B cell (primary cell): ENCODE results near the gene CHST9. TPM values are rescaled to one million over a fixed set of nuclear protein-coding genes. Genes with fewer than 3 reads are reported as not detected.

Source experiments
- ATAC-seq: fragments of 200-7000 bp; cut with Tn5 transposase; one replicate; pipeline ENCODE4 v1.10.0; 2021; ENCODE audit warnings: low read depth, mild to moderate bottlenecking, moderate number of reproducible peaks, moderate library complexity
- CTCF ChIA-PET: fragments of 350-600 bp; sonication (Branson Sonifier 250); formaldehyde crosslinking; loops from one replicate; lab custom pipeline; 2021; ENCODE audit warnings: antibody characterized with exemption, inconsistent platforms; lab: Charles Lee
- POLR2A ChIA-PET: fragments of 350-600 bp; sonication (Branson Sonifier 250); formaldehyde crosslinking; loops from one replicate; lab custom pipeline; 2021; ENCODE audit warnings: antibody characterized with exemption; lab: Charles Lee
- DNase-seq: peaks from one replicate; pipeline ENCODE4 v3.0.0; 2013
- H2AFZ ChIP-seq: 2 replicates; pipeline ENCODE4 v1.6.1; 2012; ENCODE audit warnings: mild to moderate bottlenecking, low read depth, low read length; ENCODE audit not compliant: insufficient read depth, poor library complexity, severe bottlenecking
- H3K27ac ChIP-seq, 2 donors: 1 replicate in 1 of 2; 2 replicates in 1 of 2; pipeline ENCODE4 v1.5.1; 2012 to 2013; ENCODE audit warnings: low read length in 2 of 2, mild to moderate bottlenecking in 2 of 2, moderate library complexity in 1 of 2
- H3K27me3 ChIP-seq, 4 experiments: fragments of 200-600 bp in 1 of 4; sonication (generic) in 1 of 4; replicated peaks in 1 of 4; 1 replicate in 2 of 4; 2 replicates in 2 of 4; pipeline versions ENCODE4 v1.6.1 to v1.7.0; 2013 to 2016; ENCODE audit warnings: low read length in 3 of 4, mild to moderate bottlenecking in 2 of 4, mixed read lengths in 1 of 4, moderate library complexity in 1 of 4; ENCODE audit not compliant: insufficient read depth in 4 of 4, control insufficient read depth in 3 of 4; ENCODE audit errors: control extremely low read depth in 1 of 4
- H3K36me3 ChIP-seq, 2 experiments: replicated peaks in 1 of 2; 1 replicate in 1 of 2; 2 replicates in 1 of 2; pipeline versions ENCODE4 v1.6.1 to v1.7.1; 2013; ENCODE audit warnings: low read length in 1 of 2; ENCODE audit not compliant: insufficient read depth in 2 of 2, control insufficient read depth in 1 of 2; ENCODE audit errors: control extremely low read depth in 1 of 2, extremely low read depth in 1 of 2
- H3K4me1 ChIP-seq, 2 donors: fragments of 200-600 bp in 1 of 2; sonication (generic) in 1 of 2; 1 replicate in 1 of 2; 2 replicates in 1 of 2; pipeline versions ENCODE4 v1.5.1 to v1.6.1; 2013 to 2017; ENCODE audit warnings: low read length in 2 of 2; ENCODE audit not compliant: control insufficient read depth in 2 of 2, insufficient read depth in 2 of 2
- H3K4me2 ChIP-seq: replicated peaks from 2 replicates; pipeline ENCODE3; 2012; ENCODE audit warnings: mild to moderate bottlenecking, low read depth, low read length; ENCODE audit not compliant: poor library complexity, severe bottlenecking
- H3K4me3 ChIP-seq, 5 experiments: fragments of 200-600 bp in 1 of 5; sonication (generic) in 1 of 5; 1 replicate in 3 of 5; 2 replicates in 2 of 5; pipeline versions ENCODE4 v1.5.1 to v1.7.0; 2011 to 2016; ENCODE audit warnings: low read length in 4 of 5, mild to moderate bottlenecking in 4 of 5, low read depth in 2 of 5, control low read depth in 1 of 5, moderate library complexity in 1 of 5; ENCODE audit not compliant: insufficient read depth in 1 of 5; ENCODE audit errors: control extremely low read depth in 1 of 5, extremely low read depth in 1 of 5
- H3K79me2 ChIP-seq: fragments of 200-600 bp; sonication (generic); one replicate; pipeline ENCODE4 v1.6.0; 2016; ENCODE audit warnings: low read length; ENCODE audit not compliant: control insufficient read depth, insufficient read depth
- H3K9ac ChIP-seq: fragments of 200-600 bp; sonication (generic); 2 replicates; pipeline ENCODE4 v1.6.1; 2017; ENCODE audit warnings: mild to moderate bottlenecking, low read length, moderate library complexity
- H3K9me3 ChIP-seq, 3 donors: one replicate each; pipeline versions ENCODE4 v1.6.1 to v1.7.1; 2013; ENCODE audit warnings: low read length in 2 of 3; ENCODE audit not compliant: control insufficient read depth in 2 of 3, insufficient read depth in 1 of 3; ENCODE audit errors: control extremely low read depth in 1 of 3
- H4K20me1 ChIP-seq: 2 replicates; pipeline ENCODE4 v1.6.0; 2012; ENCODE audit warnings: mild to moderate bottlenecking, low read length; ENCODE audit not compliant: insufficient read depth, control insufficient read depth, poor library complexity, severe bottlenecking
- H3K27ac Mint-ChIP-seq: one replicate; pipeline ENCODE4 v1.8.0; 2021; ENCODE audit warnings: mixed read lengths
- H3K27me3 Mint-ChIP-seq: one replicate; pipeline ENCODE4 v1.8.0; 2021; ENCODE audit warnings: mixed read lengths
- H3K4me1 Mint-ChIP-seq: one replicate; pipeline ENCODE4 v1.8.0; 2021; ENCODE audit warnings: mixed read lengths
- H3K4me3 Mint-ChIP-seq: one replicate; pipeline ENCODE4 v1.8.0; 2021; ENCODE audit warnings: mixed read lengths
- H3K9me3 Mint-ChIP-seq: one replicate; pipeline ENCODE4 v1.8.0; 2022; ENCODE audit warnings: mixed read lengths; ENCODE audit not compliant: insufficient read depth
- EZH2 ChIP-seq: IDR thresholded peaks from 2 replicates; pipeline ENCODE4 v1.6.1; 2012; ENCODE audit warnings: borderline replicate concordance, low read depth, mild to moderate bottlenecking, moderate library complexity, low read length; ENCODE audit not compliant: insufficient read depth, poor library complexity, severe bottlenecking
- WGBS: methylation state at CpG from one replicate; pipeline ENCODE4 v1.1.5; 2013; ENCODE audit warnings: missing lambda C conversion rate; ENCODE audit not compliant: insufficient coverage; 5-methylcytosine and 5-hydroxymethylcytosine counted together
- intact Hi-C: fragments of 100-400 bp; cut with micrococcal nuclease; formaldehyde crosslinking; loops from one replicate; pipeline ENCODE4 v1.10.0; 2022
- polyA plus RNA-seq: library from polyadenylated mRNA; depleted of rRNA; stranded (reverse); fragments of >200 nt; gene quantifications from 2 replicates; pipeline ENCODE4 v1.2.3, GENCODE V29; 2012
- total RNA-seq, 2 donors: library from RNA; stranded (reverse); fragments of 120-200 nt in 1 of 2; gene quantifications; 1 replicate in 1 of 2; 2 replicates in 1 of 2; pipeline versions ENCODE4 v1.2.3 to v1.2.4, GENCODE V29; 2013 to 2022
- TF ChIP-seq, protein P1 (sequence below): fragments of 200-600 bp; IDR thresholded peaks from one replicate; pipeline ENCODE4 v1.8.0; 2022; ENCODE audit warnings: antibody characterized with exemption, mild to moderate bottlenecking

Gene CHST9
- total and polyA plus RNA-seq, 2 donors (not counting 1 experiment from before 2014, with no cell fraction given): not detected

- no peak overlapping the region for H2AFZ ChIP-seq
- H3K9me3 Mint-ChIP-seq: no peaks in the 10 kb centered on the region
- no peaks in the 10 kb centered on the region for H3K4me1 Mint-ChIP-seq
- 60% methylated on average over 2 of the region's 3 CpGs for WGBS
- TF ChIP-seq, protein P1, sequence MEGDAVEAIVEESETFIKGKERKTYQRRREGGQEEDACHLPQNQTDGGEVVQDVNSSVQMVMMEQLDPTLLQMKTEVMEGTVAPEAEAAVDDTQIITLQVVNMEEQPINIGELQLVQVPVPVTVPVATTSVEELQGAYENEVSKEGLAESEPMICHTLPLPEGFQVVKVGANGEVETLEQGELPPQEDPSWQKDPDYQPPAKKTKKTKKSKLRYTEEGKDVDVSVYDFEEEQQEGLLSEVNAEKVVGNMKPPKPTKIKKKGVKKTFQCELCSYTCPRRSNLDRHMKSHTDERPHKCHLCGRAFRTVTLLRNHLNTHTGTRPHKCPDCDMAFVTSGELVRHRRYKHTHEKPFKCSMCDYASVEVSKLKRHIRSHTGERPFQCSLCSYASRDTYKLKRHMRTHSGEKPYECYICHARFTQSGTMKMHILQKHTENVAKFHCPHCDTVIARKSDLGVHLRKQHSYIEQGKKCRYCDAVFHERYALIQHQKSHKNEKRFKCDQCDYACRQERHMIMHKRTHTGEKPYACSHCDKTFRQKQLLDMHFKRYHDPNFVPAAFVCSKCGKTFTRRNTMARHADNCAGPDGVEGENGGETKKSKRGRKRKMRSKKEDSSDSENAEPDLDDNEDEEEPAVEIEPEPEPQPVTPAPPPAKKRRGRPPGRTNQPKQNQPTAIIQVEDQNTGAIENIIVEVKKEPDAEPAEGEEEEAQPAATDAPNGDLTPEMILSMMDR: no peak
- TF ChIP-seq EZH2: no peak
- no peak overlapping the region for H3K27ac ChIP-seq
- H3K27me3 ChIP-seq: no peaks in the 10 kb centered on the region
- no peak overlapping the region for H3K27ac Mint-ChIP-seq
- no peak overlapping the region for H3K9ac ChIP-seq
- H3K9me3 ChIP-seq: no peaks in the 10 kb centered on the region
- no peak for DNase-seq
- intact Hi-C loops: no loop called here
- no peak overlapping the region for H3K4me3 ChIP-seq
- H4K20me1 ChIP-seq: no peaks in the 10 kb centered on the region
- CTCF ChIA-PET: interaction anchor here (0.5 kb wide), 1 partner anchor 1310 kb away, joined by 3 read pairs; no protein-coding TSS in a partner anchor
- POLR2A ChIA-PET: no interaction called here
- ATAC-seq: no peak
- H3K27me3 Mint-ChIP-seq: no peaks in the 10 kb centered on the region
- H3K36me3 ChIP-seq: no peaks in the 10 kb centered on the region
- no peak overlapping the region for H3K4me2 ChIP-seq
- H3K4me3 Mint-ChIP-seq: no peak overlapping the region
- H3K4me1 ChIP-seq: no peaks in the 10 kb centered on the region
- no peaks in the 10 kb centered on the region for H3K79me2 ChIP-seq
Observed at GRCh38 chr18:27022477-27022876, 162.6 kb downstream of the CHST9 start.

DNA sequence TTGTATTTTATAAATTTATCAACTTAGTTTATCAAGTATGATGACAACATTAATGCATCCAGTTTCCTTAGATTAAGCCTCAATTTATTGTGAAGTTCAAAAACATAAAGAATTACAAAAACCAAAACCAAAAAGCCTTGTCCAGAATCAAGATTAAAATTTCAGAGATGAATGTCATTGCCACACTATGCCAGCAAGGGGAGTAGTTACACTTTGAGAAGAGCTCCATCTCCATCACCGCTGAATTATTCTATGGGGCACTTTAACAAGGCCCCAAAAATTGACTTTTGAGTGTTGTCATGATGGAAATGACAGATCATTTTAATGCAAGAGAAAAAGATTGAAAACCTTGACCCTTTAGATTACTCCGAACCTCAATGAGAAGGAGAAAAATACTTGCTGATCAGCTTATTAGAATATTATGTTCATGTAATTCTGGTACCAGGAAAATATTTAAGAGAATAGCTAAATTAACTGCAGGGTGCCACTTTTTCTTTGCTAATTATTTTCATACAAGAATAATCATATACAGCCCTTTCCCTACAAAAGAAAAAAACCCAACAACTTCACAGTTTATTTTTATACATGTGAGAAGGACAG is 167.1 kb downstream of the CHST9 start:
- ATAC-seq: no peak
- H3K4me1 ChIP-seq: no peaks in the 10 kb centered on the region
- intact Hi-C loops: no loop called here

More for the DNA sequence above, 167.1 kb downstream of the CHST9 start:
- Histone ChIP-seq H4K20me1 (no peaks in the 10 kb centered on the region), H3K27me3 (no peaks in the 10 kb centered on the region), H3K4me2 (no peak overlapping the region), H3K27ac (no peak overlapping the region), H3K9ac (no peak overlapping the region), H3K79me2 (no peaks in the 10 kb centered on the region), H3K9me3 (no peaks in the 10 kb centered on the region), H3K36me3 (no peaks in the 10 kb centered on the region), H2AFZ (no peak overlapping the region), H3K4me3 (no peak overlapping the region)
- Mint-ChIP-seq H3K4me1 (no peaks in the 10 kb centered on the region), H3K27me3 (no peaks in the 10 kb centered on the region), H3K27ac (no peak overlapping the region), H3K4me3 (no peak overlapping the region), H3K9me3 (no peaks in the 10 kb centered on the region)
- TF ChIP-seq, protein P1: no peak
- no peak for TF ChIP-seq EZH2
- ChIA-PET POLR2A (no interaction called here), CTCF (interaction anchor here (0.5 kb wide), 1 partner anchor 407 kb away, joined by 3 read pairs; no protein-coding TSS in a partner anchor)
- WGBS: no CpG with 5 or more reads among the region's 2 CpGs
- DNase-seq: no peak
